GM18873 (cell line): ENCODE data around the gene USO1.
"Not testable (repeated sequence)": the region's sequence is repeated elsewhere in the genome, so short reads cannot be mapped to it uniquely, and the experiment has no call there.

Experiments used
- ATAC-seq: cut with Tn5 transposase; IDR thresholded peaks from one replicate; pipeline ENCODE4 v1.9.1; 2021; ENCODE audit warnings: mild to moderate bottlenecking, moderate library complexity, moderate number of reproducible peaks; ENCODE audit not compliant: unreplicated experiment, low FRiP score

USO1 gene

DNA sequence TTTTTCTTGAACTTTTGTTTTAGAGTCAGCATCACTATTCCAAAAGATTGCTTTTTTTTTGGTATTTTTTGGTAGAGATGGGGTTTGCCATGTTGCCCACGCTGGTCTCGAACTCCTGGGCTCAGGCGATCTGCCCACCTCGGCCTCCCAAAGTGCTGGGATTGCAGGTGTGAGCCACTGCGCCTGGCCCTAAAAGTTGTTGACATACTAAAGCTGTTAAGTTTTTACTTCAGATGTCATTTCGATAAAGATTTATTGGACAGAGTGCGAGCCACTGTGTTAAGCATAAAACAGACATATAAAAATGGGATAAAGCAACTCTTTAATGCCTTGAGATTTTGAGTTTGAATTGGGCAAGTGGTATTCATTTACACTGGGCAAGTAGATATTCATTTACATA lies 28.3 kb downstream of the USO1 start:
- ATAC-seq, result no peak

DNA sequence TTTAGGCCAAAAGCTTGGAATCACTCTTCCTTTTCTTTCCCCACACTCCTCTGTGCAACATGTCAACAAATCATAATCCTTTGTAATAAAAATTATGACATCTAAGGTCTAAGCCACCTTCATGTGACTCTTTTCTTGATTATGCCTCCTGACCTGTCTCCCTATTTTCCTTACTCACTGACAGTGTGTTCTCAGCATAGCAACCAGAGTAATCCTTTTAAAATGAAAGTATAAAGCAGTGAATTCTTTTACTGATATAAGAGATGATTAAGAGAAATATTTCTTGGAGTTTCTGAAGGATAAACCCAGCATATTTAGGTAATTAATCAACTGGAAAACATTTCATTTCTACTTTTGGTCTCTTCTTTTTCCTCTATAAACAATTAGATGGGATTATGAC lies 44.7 kb downstream of the USO1 start:
- ATAC-seq, result no peak

DNA sequence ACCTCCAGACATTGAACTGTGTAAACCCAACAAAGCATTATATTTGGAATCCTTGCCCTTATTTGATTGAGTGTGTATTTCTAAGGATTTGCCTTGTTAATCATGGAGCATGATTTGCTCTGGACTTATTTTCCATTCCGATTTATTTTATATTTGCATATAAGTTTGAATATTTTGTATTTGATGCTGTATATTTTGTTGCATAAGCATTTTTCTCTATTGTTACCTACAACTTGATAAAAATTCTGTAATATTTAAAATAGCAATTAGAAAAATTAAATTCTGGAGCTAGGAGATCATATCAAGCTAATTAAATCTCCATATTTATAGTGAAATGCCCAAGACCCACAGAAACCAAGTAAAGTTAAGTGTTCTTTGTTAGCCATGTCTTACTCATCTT lies 47.2 kb downstream of the USO1 start:
- no peak for ATAC-seq

DNA sequence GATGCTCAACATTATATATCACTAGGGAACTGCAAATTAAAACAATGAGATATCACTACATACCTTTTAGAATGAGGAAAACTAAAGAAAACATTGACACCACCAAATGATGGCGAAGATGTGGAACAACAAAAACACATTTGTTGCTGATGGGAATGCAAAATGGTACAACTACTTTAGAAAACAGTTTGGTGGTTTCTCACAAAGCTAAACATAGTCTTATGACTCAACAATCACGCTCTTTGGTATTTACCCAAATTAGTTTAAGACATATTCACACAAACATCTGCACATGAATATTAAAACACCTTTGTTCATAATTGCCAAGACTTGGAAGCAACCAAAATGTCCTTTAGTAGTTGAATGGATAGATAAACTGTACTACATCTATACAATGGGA lies 53.2 kb downstream of the USO1 start:
- ATAC-seq, result no peak

DNA sequence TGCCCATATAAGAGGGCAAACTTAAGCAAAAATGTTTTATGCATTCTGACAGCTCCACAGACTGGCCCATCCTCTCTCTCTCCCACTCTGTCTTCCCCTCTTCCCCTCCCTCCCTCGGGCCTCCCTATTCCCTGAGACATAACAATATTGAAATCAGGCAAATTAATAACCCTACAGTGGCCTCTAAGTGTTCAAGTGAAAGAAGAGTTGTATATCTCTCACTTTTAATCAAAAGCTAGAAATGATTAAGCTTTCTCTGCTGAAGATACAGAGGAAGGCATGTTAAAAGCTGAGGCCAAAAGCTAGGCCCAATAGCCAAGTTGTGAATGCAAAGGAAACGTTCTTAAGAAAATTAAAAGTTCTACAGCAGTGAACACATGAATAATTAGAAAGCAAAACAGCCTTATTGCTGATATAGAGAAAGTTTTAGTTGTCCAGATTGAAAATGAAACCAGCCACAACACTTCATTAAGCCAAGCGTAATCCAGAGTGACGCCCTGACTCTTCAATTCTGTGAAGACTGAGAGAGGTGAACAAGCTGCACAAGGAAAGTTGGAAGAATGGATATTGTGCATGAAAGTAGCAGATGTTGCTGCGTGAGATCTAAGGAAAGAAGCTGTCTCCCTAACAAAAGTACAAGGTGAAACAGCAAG lies 54.9 kb downstream of the USO1 start:
- ATAC-seq, result no peak

DNA sequence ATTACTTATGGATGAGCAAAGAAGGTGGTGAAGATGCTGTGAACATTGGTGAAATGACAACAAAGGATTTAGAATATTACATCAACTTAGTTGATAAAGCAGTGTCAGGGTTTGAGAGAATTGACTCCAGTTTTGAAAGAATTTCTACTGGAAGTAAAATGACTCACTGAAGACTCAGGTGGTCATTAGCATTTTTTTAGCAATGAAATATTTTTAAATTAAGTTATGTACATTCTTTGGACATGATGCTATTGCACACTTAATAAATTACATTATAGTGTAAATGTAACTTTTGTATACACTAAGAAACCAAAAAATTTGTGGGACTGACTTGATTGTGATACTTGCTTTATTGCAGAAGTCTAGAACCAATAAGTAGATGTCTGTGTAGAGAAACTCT lies 56.9 kb downstream of the USO1 start:
- ATAC-seq, result no peak

DNA sequence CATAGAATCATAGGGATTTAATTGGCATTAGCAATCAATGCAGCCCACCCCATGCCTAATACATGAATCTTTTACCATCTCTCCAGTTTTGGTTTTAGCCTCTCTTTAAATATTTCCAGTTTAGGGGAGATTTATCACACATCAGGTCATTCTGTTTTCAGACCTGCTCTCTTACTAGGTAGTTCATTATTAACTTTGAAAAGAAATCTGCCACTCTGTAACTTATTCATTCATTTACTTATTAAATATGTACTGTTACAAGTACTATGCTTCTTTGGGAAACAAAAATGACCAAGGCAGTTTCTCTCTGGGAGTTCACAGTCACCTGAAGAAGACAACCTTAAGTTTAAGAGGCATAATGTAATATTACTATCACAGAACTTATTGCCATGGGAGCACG lies 62.1 kb downstream of the USO1 start:
- no peak for ATAC-seq

DNA sequence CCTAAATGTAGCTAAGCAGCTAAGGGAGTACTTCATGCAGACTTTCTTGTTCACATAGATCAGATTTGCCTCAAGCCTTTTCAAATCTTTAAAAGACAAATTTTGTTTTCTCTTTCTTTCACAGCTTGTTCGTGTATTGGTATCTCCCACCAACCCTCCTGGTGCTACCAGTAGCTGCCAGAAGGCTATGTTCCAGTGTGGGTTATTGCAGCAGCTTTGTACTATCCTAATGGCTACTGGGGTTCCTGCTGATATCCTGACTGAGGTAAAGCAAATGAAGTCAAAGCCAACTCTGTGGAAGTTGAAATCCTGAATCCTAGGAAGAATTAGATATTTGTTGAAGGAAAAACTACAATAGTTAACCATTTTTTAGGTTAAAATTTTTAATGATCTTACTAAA lies 62.6 kb downstream of the USO1 start:
- ATAC-seq, result no peak

DNA sequence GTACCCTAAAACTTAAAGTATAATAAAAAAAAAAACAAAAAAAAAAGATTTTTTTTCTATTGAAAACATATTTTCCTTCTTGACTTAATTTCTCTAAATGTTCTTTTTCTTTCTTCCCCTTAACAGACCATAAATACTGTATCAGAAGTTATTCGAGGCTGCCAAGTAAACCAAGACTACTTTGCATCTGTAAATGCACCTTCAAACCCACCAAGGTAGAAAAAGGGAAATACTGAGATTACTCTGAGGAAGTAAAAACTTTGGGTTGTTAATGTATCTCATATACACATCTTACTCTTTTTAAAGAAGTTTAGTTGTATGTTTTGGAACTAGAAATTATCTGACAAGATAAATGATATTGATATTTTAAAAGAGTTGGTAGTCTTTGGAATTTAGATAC lies 65.6 kb downstream of the USO1 start:
- ATAC-seq, result peak; percentile 51

DNA sequence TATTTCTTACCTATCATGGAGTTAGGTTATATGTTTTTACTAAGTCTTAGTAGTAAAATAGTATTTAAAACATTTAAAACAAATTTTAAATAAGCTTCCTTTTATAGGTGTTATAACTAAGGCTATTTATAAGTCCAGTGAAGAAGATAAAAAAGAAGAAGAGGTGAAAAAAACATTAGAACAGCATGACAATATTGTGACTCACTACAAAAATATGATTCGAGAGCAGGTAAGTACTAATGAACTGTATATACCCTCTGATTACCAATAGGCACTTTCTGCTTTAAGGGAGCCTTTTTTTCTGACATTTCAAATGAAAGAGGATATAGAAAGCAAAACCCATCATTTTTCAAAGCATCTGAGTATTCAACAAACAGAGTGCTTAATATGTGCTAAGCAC lies 76.6 kb downstream of the USO1 start:
- no peak for ATAC-seq

DNA sequence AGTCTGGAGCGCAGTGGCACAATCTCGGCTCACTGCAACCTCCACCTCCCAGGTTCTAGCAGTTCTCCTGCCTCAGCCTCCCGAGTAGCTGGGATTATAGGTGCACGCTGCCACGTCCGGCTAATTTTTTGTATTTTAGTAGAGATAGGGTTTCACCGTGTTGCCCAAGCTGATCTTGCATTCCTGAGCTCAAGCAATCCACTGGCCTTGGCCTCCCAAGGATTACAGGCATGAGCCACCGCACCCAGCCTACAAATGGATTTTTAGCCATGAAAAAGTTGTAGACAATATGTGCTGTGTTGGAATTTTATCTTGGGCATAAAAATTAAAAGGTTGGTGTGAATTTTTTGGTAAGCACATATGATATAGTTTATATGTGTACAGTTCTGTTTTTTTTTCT lies 81.7 kb downstream of the USO1 start:
- not testable (repeated sequence) for ATAC-seq

DNA sequence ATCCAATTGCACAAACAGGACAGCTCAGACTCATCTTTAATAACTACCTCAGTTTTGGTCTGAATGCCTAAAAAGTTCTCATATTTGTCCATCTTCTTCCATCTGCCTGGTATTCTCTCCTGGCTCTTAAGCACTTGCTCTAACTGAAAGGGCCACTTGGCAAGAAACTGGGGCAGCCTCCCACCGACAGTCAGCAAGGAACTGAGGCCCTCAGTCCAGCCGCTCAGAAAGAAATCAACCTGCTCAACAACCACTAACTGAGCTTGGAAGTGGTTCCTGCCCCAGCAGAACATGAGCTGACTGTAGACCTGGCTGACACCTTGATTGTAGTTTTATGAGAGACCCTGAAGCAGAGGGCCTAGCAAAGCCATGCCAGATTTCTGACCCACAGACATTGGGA lies 93.5 kb downstream of the USO1 start:
- no peak for ATAC-seq

DNA sequence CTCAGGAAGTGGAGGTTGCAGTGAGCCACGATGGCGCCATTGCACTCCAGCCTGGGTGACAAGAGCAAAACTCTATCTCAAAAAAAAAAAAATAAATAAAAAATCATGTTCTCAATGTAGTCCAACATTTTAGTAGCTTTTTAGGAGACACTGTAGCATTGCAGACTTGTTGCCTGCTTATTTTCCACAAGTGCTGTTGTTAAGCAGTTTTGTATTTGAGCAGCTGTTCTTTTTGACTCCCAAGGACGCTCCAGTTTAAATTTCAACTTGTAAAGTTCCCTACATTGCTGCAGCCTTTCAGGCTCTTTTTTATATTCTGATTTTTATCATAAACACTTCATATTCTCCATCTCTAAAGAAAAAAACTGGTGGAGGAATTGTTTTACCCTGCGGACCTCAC lies 94.7 kb downstream of the USO1 start:
- no peak for ATAC-seq

DNA sequence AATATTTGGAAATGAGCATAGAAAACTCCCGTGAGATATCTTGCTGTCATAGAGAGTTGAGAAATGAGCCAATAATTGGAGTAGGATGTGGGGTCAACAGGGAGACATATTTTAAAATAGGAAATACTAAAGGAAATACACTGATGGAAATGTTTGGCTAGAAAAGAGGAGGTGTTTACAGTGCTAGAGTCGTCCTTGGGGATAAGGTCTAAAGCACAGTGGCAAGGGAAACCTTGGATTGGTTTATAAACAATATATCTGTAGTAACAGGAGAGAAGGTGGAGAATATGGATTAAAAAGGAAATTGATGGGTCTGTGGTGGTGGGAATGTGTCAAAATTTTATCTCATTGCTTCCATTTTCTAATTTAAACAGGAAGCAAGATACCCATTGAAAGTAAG lies 95.8 kb downstream of the USO1 start:
- ATAC-seq, result no peak

DNA sequence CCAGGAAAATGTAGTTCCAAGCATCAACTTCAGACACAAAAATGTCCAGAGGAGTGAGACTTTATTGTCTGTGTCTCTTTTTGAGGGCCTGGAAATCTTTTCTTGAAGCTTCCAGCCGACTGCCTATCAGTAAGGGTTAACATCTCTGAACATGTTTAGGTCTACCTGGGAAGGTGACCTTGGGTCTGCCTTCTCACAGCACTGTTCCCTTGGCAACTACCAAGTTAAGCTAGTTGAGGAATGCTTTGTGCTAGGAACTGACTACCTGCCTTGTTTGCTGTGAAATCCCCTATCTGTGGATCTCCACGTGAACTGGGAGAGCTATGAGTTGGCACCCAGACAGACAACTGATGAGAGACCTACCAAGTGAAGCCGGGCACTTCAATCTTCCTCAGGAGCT lies 96.3 kb downstream of the USO1 start:
- no peak for ATAC-seq

DNA sequence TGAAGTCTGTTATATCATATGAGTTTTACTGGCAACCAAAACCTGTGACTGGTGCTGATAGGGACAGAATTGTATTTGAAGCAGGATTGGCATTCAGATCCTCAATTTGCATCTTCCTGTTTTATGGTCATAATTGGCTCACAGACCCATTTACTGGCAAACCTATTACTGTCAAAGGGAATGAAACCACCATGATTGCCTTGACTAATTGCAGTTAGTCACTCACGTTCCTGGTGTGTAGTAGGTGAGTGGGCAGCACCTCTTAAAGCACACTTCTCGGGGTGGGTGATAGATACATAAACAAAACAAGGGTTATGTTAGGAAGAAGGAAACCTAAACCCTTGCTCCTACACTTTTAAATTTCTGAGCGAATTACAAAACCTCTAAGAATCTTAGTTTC lies 96.8 kb downstream of the USO1 start:
- no peak for ATAC-seq

DNA sequence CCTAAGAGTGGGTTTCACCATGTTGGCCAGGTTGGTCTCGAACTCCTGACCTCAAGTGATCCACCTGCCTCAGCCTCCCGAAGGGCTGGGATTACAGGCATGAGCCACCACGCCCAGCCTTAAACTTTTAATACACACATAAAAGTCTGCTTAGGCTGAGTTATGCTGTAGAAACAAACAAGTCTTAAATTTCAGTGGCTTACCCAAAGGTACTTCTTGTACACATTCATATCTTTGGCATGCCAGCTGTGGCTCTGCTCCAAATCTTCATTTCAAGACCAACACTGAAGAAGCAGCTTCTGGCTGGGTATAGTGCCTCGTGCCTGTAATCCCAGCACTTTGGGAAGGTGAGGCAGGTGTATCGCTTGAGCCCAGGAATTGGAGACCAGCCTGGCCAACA lies 97.6 kb downstream of the USO1 start:
- no peak for ATAC-seq

DNA sequence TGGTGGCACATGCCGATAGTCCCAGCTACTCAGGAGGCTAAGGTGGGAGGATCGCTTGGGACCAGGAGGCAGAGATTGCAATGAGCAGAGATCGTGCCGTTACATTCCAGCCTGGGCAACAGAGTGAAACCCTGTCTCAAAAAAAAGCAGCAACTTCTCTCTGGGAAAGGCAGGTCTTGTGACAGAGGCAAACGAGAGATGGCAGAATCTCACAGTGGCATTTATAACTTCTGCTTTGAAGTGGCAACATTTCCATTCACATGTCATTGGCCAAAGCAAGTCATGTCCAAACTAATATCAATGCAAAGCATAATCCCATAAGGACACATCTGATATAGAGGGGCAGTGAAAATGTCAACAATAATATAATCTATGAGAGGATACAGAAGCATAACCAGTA lies 98.0 kb downstream of the USO1 start:
- no peak for ATAC-seq

DNA sequence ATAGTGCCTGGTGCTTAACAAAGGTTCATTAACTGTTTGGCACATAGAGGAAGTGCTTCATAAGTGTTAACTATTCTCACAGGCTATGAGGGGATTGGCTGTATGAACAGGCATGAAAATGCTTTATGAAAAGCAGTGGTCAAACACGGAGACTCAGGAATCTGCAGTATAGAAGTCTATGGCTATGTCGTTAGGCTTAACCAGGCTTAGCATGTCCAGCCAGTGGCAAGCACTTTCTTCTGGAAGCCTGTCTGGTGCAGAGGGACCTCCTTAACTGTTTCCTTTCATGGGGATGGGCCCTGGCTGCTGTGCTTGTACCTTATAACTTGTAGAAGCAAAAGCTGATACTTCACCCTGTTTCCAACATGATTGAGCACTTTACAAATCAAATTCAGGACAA lies 99.4 kb downstream of the USO1 start:
- no peak for ATAC-seq

DNA sequence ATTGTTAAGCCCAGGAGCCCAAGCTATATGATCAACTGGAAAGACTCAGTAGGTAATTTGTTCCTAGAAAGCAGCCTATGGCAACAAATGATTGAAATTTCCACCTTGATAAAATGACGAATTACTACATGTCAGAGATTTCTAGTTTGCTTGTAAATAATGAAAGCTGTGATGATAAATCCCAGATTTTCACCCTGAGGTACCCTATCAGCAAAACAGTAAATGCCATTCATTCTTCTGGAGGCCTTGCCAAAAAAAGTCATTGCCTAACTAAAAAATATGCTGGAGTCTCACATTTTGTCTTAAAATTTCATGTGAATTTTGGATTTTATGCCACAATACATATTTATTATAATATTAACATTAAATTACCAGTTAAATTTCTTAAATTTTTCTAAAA lies 106.5 kb downstream of the USO1 start:
- ATAC-seq, result no peak

DNA sequence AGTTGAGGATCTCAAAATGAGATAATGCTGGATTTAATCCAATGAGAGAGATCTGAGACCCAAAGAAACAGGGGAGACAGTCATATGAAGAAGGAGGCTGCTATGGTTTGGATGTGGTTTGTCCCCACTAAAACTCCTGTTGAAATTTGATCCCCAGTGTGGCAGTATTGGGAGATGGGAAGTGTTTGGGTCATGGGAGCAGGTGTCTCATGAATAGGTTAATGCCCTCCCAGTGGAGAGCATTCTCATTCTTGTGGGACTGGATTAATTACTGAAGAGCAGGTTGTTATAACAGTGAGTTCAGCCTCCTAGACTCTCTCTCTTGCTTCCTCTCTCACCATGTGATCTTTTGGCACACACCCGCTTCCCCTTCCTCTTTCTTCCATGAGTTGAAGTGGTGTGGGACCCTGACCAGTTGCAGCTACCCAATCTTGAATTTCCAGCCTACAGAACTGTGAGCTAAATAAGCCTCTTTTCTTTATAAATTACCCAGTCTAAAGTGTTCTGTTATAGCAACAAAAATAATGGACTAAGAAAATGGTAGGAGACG lies 107.6 kb downstream of the USO1 start:
- ATAC-seq, result no peak

DNA sequence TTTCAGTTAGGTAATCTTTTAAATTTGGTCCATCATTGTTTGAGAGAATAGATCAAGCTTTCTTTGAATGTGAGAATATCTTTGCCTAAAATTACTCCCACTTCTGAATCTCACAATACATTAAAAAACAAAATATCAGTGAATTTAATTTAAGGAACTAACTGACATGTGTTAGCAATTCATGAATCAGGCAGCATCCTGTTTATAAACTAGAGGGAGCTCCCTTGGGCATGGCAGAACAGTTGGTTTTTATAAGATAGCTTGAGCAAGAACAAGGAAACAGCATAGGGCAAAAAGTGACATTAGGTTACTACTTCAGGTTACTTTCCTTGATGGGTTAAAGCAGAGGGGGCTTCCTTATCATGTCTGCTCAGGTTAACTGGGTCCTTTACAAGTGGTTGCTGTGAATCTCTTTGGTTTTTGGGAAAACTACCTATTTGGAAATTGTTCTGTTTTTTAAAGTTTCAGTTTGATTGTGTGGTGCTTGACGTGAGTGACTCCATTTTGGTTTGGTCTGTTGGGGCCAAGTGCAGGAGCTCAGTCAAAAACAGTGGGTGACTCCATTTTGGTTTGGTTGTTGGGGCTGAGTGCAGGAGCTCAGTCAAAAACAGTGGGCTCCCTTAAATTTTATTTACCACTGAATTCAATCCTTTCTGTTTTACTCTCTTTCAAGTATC lies 109.9 kb downstream of the USO1 start:
- no peak for ATAC-seq
